HFF-Myc (cell line): Measurements from ENCODE around the gene GADL1.

Source experiments
- DNase-seq: peaks from one replicate; pipeline ENCODE4 v3.0.0-alpha.2; 2011; ENCODE audit warnings: low read depth; ENCODE audit errors: extremely low read depth
- H3K4me3 ChIP-seq: replicated peaks from 2 replicates; pipeline ENCODE4 v1.5.1; 2011; ENCODE audit warnings: low read depth, mild to moderate bottlenecking, control low read depth, low read length
- CTCF ChIP-seq: IDR thresholded peaks from 2 replicates; pipeline ENCODE4 v1.5.1; 2012; ENCODE audit warnings: mild to moderate bottlenecking, low read depth, low read length, control low read depth; ENCODE audit errors: missing control alignments

Gene GADL1

GRCh38 chr3:30729512-30729911 is 164.9 kb downstream of the GADL1 start:
- H3K4me3 ChIP-seq = no peak overlapping the region
- DNase-seq = no peak
- TF ChIP-seq CTCF = no peak

- TF ChIP-seq CTCF = no peak
- no peak overlapping the region for H3K4me3 ChIP-seq
- DNase-seq = no peak
These were observed 166.3 kb downstream of the GADL1 start for GRCh38 chr3:30728143-30728542.

- no peak for TF ChIP-seq CTCF
- no peak overlapping the region for H3K4me3 ChIP-seq
These were observed 169.6 kb downstream of the GADL1 start for GRCh38 chr3:30724863-30725262.

GRCh38 chr3:30723211-30723610 is 171.2 kb downstream of the GADL1 start:
- no peak overlapping the region for H3K4me3 ChIP-seq
- no peak for TF ChIP-seq CTCF
- DNase-seq = no peak

More at GRCh38 chr3:30724863-30725262, 169.6 kb downstream of the GADL1 start:
- no peak for DNase-seq

GRCh38 chr3:30721314-30721634 is 173.2 kb downstream of the GADL1 start:
- H3K4me3 ChIP-seq = no peak overlapping the region
- no peak for TF ChIP-seq CTCF

GRCh38 chr3:30720586-30721313 is 173.7 kb downstream of the GADL1 start:
- H3K4me3 ChIP-seq = no peak overlapping the region
- DNase-seq = peak; percentile 56
- TF ChIP-seq CTCF = no peak

More at GRCh38 chr3:30721314-30721634, 173.2 kb downstream of the GADL1 start:
- no peak for DNase-seq

- no peak for DNase-seq
- H3K4me3 ChIP-seq = no peak overlapping the region
- no peak for TF ChIP-seq CTCF
These were observed 174.9 kb downstream of the GADL1 start for GRCh38 chr3:30719536-30719935.
